GM12878 (cell line): ENCODE results near the gene ZP4. TPM values are rescaled to one million over a fixed set of nuclear protein-coding genes. Genes with fewer than 3 reads are reported as not detected.

Experiments
- BHLHE40 ChIP-seq, 2 experiments: fragments of 450-650 bp in 1 of 2; IDR thresholded peaks; 2 replicates each; pipeline ENCODE4 v1.6.1; 2011 to 2017; ENCODE audit warnings: low read depth in 2 of 2, borderline replicate concordance in 1 of 2, improper control_type of control experiment in 1 of 2, low read length in 1 of 2, mild to moderate bottlenecking in 1 of 2
- CBX3 ChIP-seq: fragments of 200-600 bp; sonication (generic); IDR thresholded peaks from 2 replicates; pipeline ENCODE4 v1.6.1; 2016; ENCODE audit warnings: low read depth, borderline replicate concordance
- CEBPZ ChIP-seq: fragments of 150-350 bp; IDR thresholded peaks from 2 replicates; pipeline ENCODE4 v1.6.1; 2016; ENCODE audit warnings: low read depth, low read length
- DPF2 ChIP-seq: fragments of 450-650 bp; IDR thresholded peaks from 2 replicates; pipeline ENCODE4 v1.6.1; 2017; ENCODE audit warnings: mild to moderate bottlenecking
- GABPA ChIP-seq: IDR thresholded peaks from 2 replicates; pipeline ENCODE4 v1.6.1; 2014; ENCODE audit warnings: antibody characterized with exemption, low read depth, mild to moderate bottlenecking, inconsistent platforms
- NKRF ChIP-seq: fragments of 450-650 bp; conservative IDR thresholded peaks from 2 replicates; pipeline ENCODE4 v1.6.1; 2017; ENCODE audit warnings: mild to moderate bottlenecking, moderate library complexity
- PML ChIP-seq: IDR thresholded peaks from 2 replicates; pipeline ENCODE4 v1.6.1; 2012; ENCODE audit warnings: low read length, inconsistent platforms
- RAD21 ChIP-seq: IDR thresholded peaks from 2 replicates; pipeline ENCODE4 v1.6.1; 2011; ENCODE audit warnings: mild to moderate bottlenecking, low read depth, low read length, moderate library complexity; ENCODE audit not compliant: insufficient read depth
- RBBP5 ChIP-seq: fragments of 200-600 bp; sonication (generic); conservative IDR thresholded peaks from 2 replicates; pipeline ENCODE4 v1.6.1; 2016
- SIX5 ChIP-seq: IDR thresholded peaks from 2 replicates; pipeline ENCODE4 v1.6.1; 2011; ENCODE audit warnings: mild to moderate bottlenecking, low read depth, low read length, moderate library complexity; ENCODE audit not compliant: severe bottlenecking
- SREBF2 ChIP-seq: IDR thresholded peaks from 2 replicates; pipeline ENCODE4 v1.6.1; 2012; ENCODE audit warnings: mild to moderate bottlenecking, low read length
- SRF ChIP-seq, 2 experiments: IDR thresholded peaks; 2 replicates each; pipeline ENCODE4 v1.6.1; 2011; ENCODE audit warnings: low read depth in 2 of 2, low read length in 2 of 2, mild to moderate bottlenecking in 1 of 2, moderate library complexity in 1 of 2
- TAF1 ChIP-seq: IDR thresholded peaks from 2 replicates; pipeline ENCODE4 v1.6.1; 2011; ENCODE audit warnings: mild to moderate bottlenecking, low read depth, low read length, borderline replicate concordance
- TCF3 ChIP-seq: IDR thresholded peaks from 2 replicates; pipeline ENCODE4 v1.6.1; 2012; ENCODE audit warnings: low read depth, mild to moderate bottlenecking, low read length, borderline replicate concordance; ENCODE audit not compliant: insufficient read depth
- ZSCAN29 ChIP-seq: fragments of 450-650 bp; IDR thresholded peaks from 2 replicates; pipeline ENCODE4 v1.6.1; 2017; ENCODE audit warnings: mild to moderate bottlenecking, moderate library complexity
- polyA plus RNA-seq, 11 experiments: library from polyadenylated mRNA; depleted of rRNA in 4 of 11; unstranded in 6 of 11; stranded (reverse) in 5 of 11; fragments of >200 nt; fragmentation: Nextera tagmentation in 4 of 11; fragmentation: Illumina TruSeq in 1 of 11; extraction: Ambion mirVana in 4 of 11; extraction: Trizol in 1 of 11; gene quantifications; 1 replicate in 1 of 11; 2 replicates in 10 of 11; pipeline versions ENCODE4 v1.2.1 to v1.2.3, GENCODE V29; 2011 to 2016; ENCODE audit warnings: inconsistent platforms in 2 of 11, missing spikeins in 2 of 11, low read depth in 1 of 11
- total RNA-seq, 4 experiments: library from RNA; depleted of rRNA in 3 of 4; stranded (reverse); fragments of >200 nt in 3 of 4; fragmentation: Illumina TruSeq in 1 of 4; extraction: Trizol in 1 of 4; gene quantifications; 2 replicates each; pipeline versions ENCODE4 v1.2.1 to v1.2.3, GENCODE V29; 2013 to 2021
- TF ChIP-seq, protein P1 (sequence below): fragments of 450-650 bp; formaldehyde crosslinking; IDR thresholded peaks from 2 replicates; pipeline ENCODE4 v1.4.0; 2020; ENCODE audit warnings: mild to moderate bottlenecking, moderate library complexity

The ZP4 gene
- total and polyA plus RNA-seq, 10 of the 15 experiments (the other 5 are each of a cell fraction or from before 2014, with no cell fraction given) = 0.23 TPM; not detected in 9

GRCh38 chr1:237864338-237865244 is 26.1 kb downstream of the ZP4 start (continued):
- TF ChIP-seq, protein P1, sequence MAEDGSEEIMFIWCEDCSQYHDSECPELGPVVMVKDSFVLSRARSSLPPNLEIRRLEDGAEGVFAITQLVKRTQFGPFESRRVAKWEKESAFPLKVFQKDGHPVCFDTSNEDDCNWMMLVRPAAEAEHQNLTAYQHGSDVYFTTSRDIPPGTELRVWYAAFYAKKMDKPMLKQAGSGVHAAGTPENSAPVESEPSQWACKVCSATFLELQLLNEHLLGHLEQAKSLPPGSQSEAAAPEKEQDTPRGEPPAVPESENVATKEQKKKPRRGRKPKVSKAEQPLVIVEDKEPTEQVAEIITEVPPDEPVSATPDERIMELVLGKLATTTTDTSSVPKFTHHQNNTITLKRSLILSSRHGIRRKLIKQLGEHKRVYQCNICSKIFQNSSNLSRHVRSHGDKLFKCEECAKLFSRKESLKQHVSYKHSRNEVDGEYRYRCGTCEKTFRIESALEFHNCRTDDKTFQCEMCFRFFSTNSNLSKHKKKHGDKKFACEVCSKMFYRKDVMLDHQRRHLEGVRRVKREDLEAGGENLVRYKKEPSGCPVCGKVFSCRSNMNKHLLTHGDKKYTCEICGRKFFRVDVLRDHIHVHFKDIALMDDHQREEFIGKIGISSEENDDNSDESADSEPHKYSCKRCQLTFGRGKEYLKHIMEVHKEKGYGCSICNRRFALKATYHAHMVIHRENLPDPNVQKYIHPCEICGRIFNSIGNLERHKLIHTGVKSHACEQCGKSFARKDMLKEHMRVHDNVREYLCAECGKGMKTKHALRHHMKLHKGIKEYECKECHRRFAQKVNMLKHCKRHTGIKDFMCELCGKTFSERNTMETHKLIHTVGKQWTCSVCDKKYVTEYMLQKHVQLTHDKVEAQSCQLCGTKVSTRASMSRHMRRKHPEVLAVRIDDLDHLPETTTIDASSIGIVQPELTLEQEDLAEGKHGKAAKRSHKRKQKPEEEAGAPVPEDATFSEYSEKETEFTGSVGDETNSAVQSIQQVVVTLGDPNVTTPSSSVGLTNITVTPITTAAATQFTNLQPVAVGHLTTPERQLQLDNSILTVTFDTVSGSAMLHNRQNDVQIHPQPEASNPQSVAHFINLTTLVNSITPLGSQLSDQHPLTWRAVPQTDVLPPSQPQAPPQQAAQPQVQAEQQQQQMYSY (CRISPR knock-in tag) = no peak
- TF ChIP-seq GABPA (no peak), RBBP5 (no peak), SREBF2 (no peak), TCF3 (no peak), TAF1 (no peak), SRF (IDR thresholded peaks at IDR 0.05; ENCODE audit: low read depth in 2 of 2, low read length in 2 of 2) (no peak), NKRF (no peak), ZSCAN29 (no peak), BHLHE40 (IDR thresholded peaks at IDR 0.05; ENCODE audit: borderline replicate concordance in 1 of 2, low read depth in 2 of 2, low read length in 1 of 2) (peak; percentile 94 to 97), DPF2 (no peak), PML (no peak), CEBPZ (no peak), RAD21 (peak; percentile 73), CBX3 (no peak), SIX5 (no peak)
- TF ChIP-seq, all 136 proteins: peak for 17
